Naive B cell (primary cell): Measurements from ENCODE around the gene TGFB1I1. TPM values are rescaled to one million over a fixed set of nuclear protein-coding genes. Genes with fewer than 3 reads are reported as not detected.

Source experiments
- ATAC-seq, 2 donors: fragments of 150-1000 bp; cut with Tn5 transposase; 2 replicates each; pipeline ENCODE4 v1.10.0; 2021; ENCODE audit warnings: low read depth in 2 of 2, mild to moderate bottlenecking in 2 of 2, moderate library complexity in 2 of 2
- DNase-seq: peaks from one replicate; pipeline ENCODE4 v3.0.0; 2022
- H3K27ac Mint-ChIP-seq, 6 donors: one replicate each; pipeline ENCODE4 v1.8.0; 2020 to 2022; ENCODE audit warnings: mild to moderate bottlenecking in 6 of 6, mixed read lengths in 6 of 6, moderate library complexity in 5 of 6, inconsistent platforms in 2 of 6
- H3K27me3 Mint-ChIP-seq, 3 donors: one replicate each; pipeline ENCODE4 v1.8.0; 2021 to 2022; ENCODE audit warnings: mixed read lengths in 3 of 3, mild to moderate bottlenecking in 1 of 3
- H3K36me3 Mint-ChIP-seq, 2 donors: one replicate each; pipeline ENCODE4 v1.8.0; 2020 to 2022; ENCODE audit warnings: mixed read lengths in 2 of 2, inconsistent platforms in 1 of 2, mild to moderate bottlenecking in 1 of 2
- H3K4me1 Mint-ChIP-seq, 3 donors: one replicate each; pipeline ENCODE4 v1.8.0; 2020 to 2022; ENCODE audit warnings: mixed read lengths in 3 of 3, inconsistent platforms in 1 of 3, mild to moderate bottlenecking in 1 of 3, moderate library complexity in 1 of 3
- H3K4me3 Mint-ChIP-seq, 8 donors: one replicate each; pipeline ENCODE4 v1.8.0; 2020 to 2022; ENCODE audit warnings: mild to moderate bottlenecking in 8 of 8, mixed read lengths in 8 of 8, moderate library complexity in 8 of 8, inconsistent platforms in 2 of 8
- H3K9me3 Mint-ChIP-seq, 7 donors: one replicate each; pipeline ENCODE4 v1.8.0; 2020 to 2022; ENCODE audit warnings: mixed read lengths in 7 of 7, mild to moderate bottlenecking in 5 of 7, inconsistent platforms in 2 of 7, moderate library complexity in 1 of 7
- polyA plus RNA-seq, 6 donors: library from polyadenylated mRNA; unstranded; fragments of 300-500 nt; fragmentation: Illumina TruSeq; gene quantifications; one replicate each; pipeline ENCODE4 v1.2.3, GENCODE V29; 2021; ENCODE audit warnings: low read depth in 6 of 6

TGFB1I1 gene
- polyA plus RNA-seq, 6 donors from 2014 or later = 0.57 to 1.4 (median 0.94) TPM; not detected in 2

GRCh38 chr16:31458073-31458843, 13.7 kb upstream of the TGFB1I1 start:
- Mint-ChIP-seq H3K4me3 (peak overlapping the region; percentile 83 to 97 (median 94)), H3K4me1 (peaks cover 24 to 56% (median 45%) of the 10 kb centered on the region in 3 donors), H3K27me3 (no peaks in the 10 kb centered on the region), H3K9me3 (no peaks in the 10 kb centered on the region), H3K27ac (peak overlapping the region; percentile 4 to 99 (median 98)), H3K36me3 (peaks cover 5 to 7% of the 10 kb centered on the region in 2 donors)
- DNase-seq (peak; percentile 44), ATAC-seq (peak in 1 of 2 donors; percentile 15)

- Mint-ChIP-seq H3K27ac (peak within 1 kb of the TSS; percentile 97 to 99 (median 98)), H3K4me3 (peak within 1 kb of the TSS; percentile 83 to 97 (median 94)), H3K27me3 (no peaks in the 10 kb centered on the region), H3K4me1 (peaks cover 20 to 49% (median 40%) of the 10 kb centered on the region in 3 donors), H3K36me3 (peaks cover 5 to 15% of the 10 kb centered on the region in 2 donors), H3K9me3 (no peaks in the 10 kb centered on the region)
- DNase-seq (peak; percentile 97), ATAC-seq (peak; percentile 74 to 77)
These were observed 12.9 kb upstream of the TGFB1I1 start, which contains the start of gene ARMC5 for GRCh38 chr16:31458844-31459686. TSS of gene ARMC5 (plus strand) at chr16:31459501. CDS start at chr16:31459525, 24 bp downstream.

- H3K9me3 Mint-ChIP-seq = no peaks in the 10 kb centered on the region
- H3K36me3 Mint-ChIP-seq = peaks cover 5 to 19% of the 10 kb centered on the region in 2 donors
- DNase-seq (peak; percentile 100), ATAC-seq (peak; percentile 73 to 78)
- H3K27me3 Mint-ChIP-seq = no peaks in the 10 kb centered on the region
- peak overlapping the region; percentile 83 to 97 (median 94) for H3K4me3 Mint-ChIP-seq
- peaks cover 19 to 45% (median 39%) of the 10 kb centered on the region in 3 donors for H3K4me1 Mint-ChIP-seq
- H3K27ac Mint-ChIP-seq = peak overlapping the region; percentile 97 to 99 (median 98)
These were observed 12.0 kb upstream of the TGFB1I1 start for GRCh38 chr16:31459687-31460581.

- H3K9me3 Mint-ChIP-seq = no peaks in the 10 kb centered on the region
- H3K27me3 Mint-ChIP-seq = no peaks in the 10 kb centered on the region
- peak; percentile 26 for DNase-seq
- H3K4me3 Mint-ChIP-seq = peak overlapping the region in 6 of 8 donors; percentile 83 to 97 (median 95)
- peaks cover 14 to 38% (median 33%) of the 10 kb centered on the region in 3 donors for H3K4me1 Mint-ChIP-seq
- peak overlapping the region in 2 of 6 donors; percentile 99 for H3K27ac Mint-ChIP-seq
- no peak for ATAC-seq
- H3K36me3 Mint-ChIP-seq = peaks cover 5 to 26% of the 10 kb centered on the region in 2 donors
These were observed 11.4 kb upstream of the TGFB1I1 start for GRCh38 chr16:31460582-31461002.

GRCh38 chr16:31461201-31461920, 10.6 kb upstream of the TGFB1I1 start:
- H3K36me3 Mint-ChIP-seq = peaks cover 5 to 33% of the 10 kb centered on the region in 2 donors
- no peaks in the 10 kb centered on the region for H3K9me3 Mint-ChIP-seq
- peak overlapping the region in 2 of 8 donors; percentile 7 to 97 for H3K4me3 Mint-ChIP-seq
- H3K27me3 Mint-ChIP-seq = no peaks in the 10 kb centered on the region
- no peak for ATAC-seq
- peak overlapping the region in 2 of 6 donors; percentile 38 to 81 for H3K27ac Mint-ChIP-seq
- peaks cover 16 to 31% (median 25%) of the 10 kb centered on the region in 3 donors for H3K4me1 Mint-ChIP-seq
- no peak for DNase-seq

- DNase-seq (no peak), ATAC-seq (no peak)
- Mint-ChIP-seq H3K4me3 (no peak overlapping the region), H3K36me3 (peaks cover 5 to 33% of the 10 kb centered on the region in 2 donors), H3K27me3 (no peaks in the 10 kb centered on the region), H3K9me3 (no peaks in the 10 kb centered on the region), H3K27ac (no peak overlapping the region), H3K4me1 (peaks cover 22 to 32% (median 29%) of the 10 kb centered on the region in 3 donors)
These were observed 9.8 kb upstream of the TGFB1I1 start for GRCh38 chr16:31461921-31462804.

GRCh38 chr16:31464348-31464769, 7.6 kb upstream of the TGFB1I1 start:
- Mint-ChIP-seq H3K27ac (peak overlapping the region in 1 of 6 donors; percentile 81), H3K27me3 (no peaks in the 10 kb centered on the region), H3K36me3 (peaks cover 5 to 33% of the 10 kb centered on the region in 2 donors), H3K4me1 (peaks cover 26 to 30% (median 29%) of the 10 kb centered on the region in 3 donors), H3K9me3 (no peaks in the 10 kb centered on the region), H3K4me3 (no peak overlapping the region)
- ATAC-seq = no peak
- DNase-seq = no peak

- Mint-ChIP-seq H3K9me3 (no peaks in the 10 kb centered on the region), H3K27me3 (no peaks in the 10 kb centered on the region), H3K4me1 (peaks cover 25 to 30% (median 27%) of the 10 kb centered on the region in 3 donors), H3K27ac (peak overlapping the region in 2 of 6 donors; percentile 3 to 31), H3K4me3 (no peak overlapping the region), H3K36me3 (peaks cover 5 to 33% of the 10 kb centered on the region in 2 donors)
- ATAC-seq (no peak), DNase-seq (no peak)
These were observed 7.1 kb upstream of the TGFB1I1 start for GRCh38 chr16:31464781-31465260.

GRCh38 chr16:31465788-31466370, 6.1 kb upstream of the TGFB1I1 start:
- Mint-ChIP-seq H3K27me3 (peaks cover 0 to under 1% (median 0%) of the 10 kb centered on the region in 3 donors), H3K9me3 (no peaks in the 10 kb centered on the region), H3K4me3 (no peak overlapping the region), H3K4me1 (peaks cover 15 to 26% (median 20%) of the 10 kb centered on the region in 3 donors), H3K36me3 (peaks cover 5 to 33% of the 10 kb centered on the region in 2 donors), H3K27ac (peak overlapping the region in 2 of 6 donors; percentile 31 to 39)
- ATAC-seq (no peak), DNase-seq (no peak)

- DNase-seq (no peak), ATAC-seq (no peak)
- peaks cover 5 to 33% of the 10 kb centered on the region in 2 donors for H3K36me3 Mint-ChIP-seq
- H3K27me3 Mint-ChIP-seq = peaks cover 0 to 6% (median 0%) of the 10 kb centered on the region in 3 donors
- peaks cover 15 to 30% (median 18%) of the 10 kb centered on the region in 3 donors for H3K4me1 Mint-ChIP-seq
- peak overlapping the region in 3 of 8 donors; percentile 62 to 80 (median 73) for H3K4me3 Mint-ChIP-seq
- peak overlapping the region in 2 of 6 donors; percentile 39 to 84 for H3K27ac Mint-ChIP-seq
- H3K9me3 Mint-ChIP-seq = no peaks in the 10 kb centered on the region
These were observed 5.5 kb upstream of the TGFB1I1 start for GRCh38 chr16:31466381-31466841.
